MM.1S (cell line): ENCODE data around the gene B4GALT3.

Experiments used
- CTCF ChIP-seq: fragments of 300-600 bp; sonication (generic); IDR thresholded peaks from 2 replicates; pipeline ENCODE4 v1.5.1; 2016; ENCODE audit warnings: antibody characterized with exemption, low read length, mixed read lengths
- EZH2 ChIP-seq: fragments of 300-600 bp; sonication (generic); optimal IDR thresholded peaks from 2 replicates; pipeline ENCODE3; 2017; ENCODE audit warnings: low read depth, mild to moderate bottlenecking, antibody characterized with exemption, low read length, mixed read lengths
- EZH2phosphoT487 ChIP-seq: fragments of 300-600 bp; sonication (generic); IDR thresholded peaks from 2 replicates; pipeline ENCODE4 v1.6.1; 2018; ENCODE audit warnings: antibody characterized with exemption, low read length

GRCh38 chr1:161175771-161176453, 1.4 kb downstream of the B4GALT3 start:
- no peak for TF ChIP-seq CTCF
- TF ChIP-seq EZH2phosphoT487: no peak
- TF ChIP-seq EZH2: no peak
